ENCODE results near the gene PTS. TPM values are rescaled to one million over a fixed set of nuclear protein-coding genes. Genes with fewer than 3 reads are reported as not detected.

Gene PTS
- total RNA-seq, 1 experiment from 2014 or later = 48.6 TPM

- no peak overlapping the region for H2BK15ac ChIP-seq (ENCODE audit: low read depth, low read length)
- H3K4me2 ChIP-seq (ENCODE audit: insufficient read depth, insufficient read length, low read length) = peak overlapping the region; percentile 97
- H3K27ac ChIP-seq (ENCODE audit: insufficient read length, low read depth, low read length) = no peak overlapping the region
- Mint-ChIP-seq H3K4me1 (peaks cover 8 to 12% of the 10 kb centered on the region in 2 experiments), H3K4me3 (peak overlapping the region; percentile 83 to 89), H3K9me3 (no peaks in the 10 kb centered on the region; a peak in 1 of 5 replicates), H3K27me3 (ENCODE audit: low read depth) (peaks cover 19% of the 10 kb centered on the region), H3K27ac (peak overlapping the region in 2 of 3 experiments; percentile 24 to 77; a peak in 4 of 7 replicates), H3K36me3 (ENCODE audit: insufficient read depth in 1 of 3, low read depth in 3 of 3) (peaks cover 2 to 33% (median 22%) of the 10 kb centered on the region in 3 experiments; a peak in 5 of 7 replicates)
- no peak overlapping the region for H4K91ac ChIP-seq (ENCODE audit: insufficient read length, low read depth, low read length)
- DNase-seq = no peak
- H3K4ac ChIP-seq (ENCODE audit: low read depth, low read length) = no peak overlapping the region
- no peak overlapping the region for H4K5ac ChIP-seq (ENCODE audit: insufficient read length, low read depth, low read length)
- H3K27me3 ChIP-seq (ENCODE audit: insufficient read depth, low read length) = no peaks in the 10 kb centered on the region; the same call in 1 of the 2 replicates
- H3K14ac ChIP-seq (ENCODE audit: insufficient read depth, low read length) = no peak overlapping the region
- no peak overlapping the region for H4K8ac ChIP-seq (replicated peaks; ENCODE audit: insufficient read length, low read depth, low read length)
- no peak overlapping the region for H3K23ac ChIP-seq (ENCODE audit: insufficient read length, low read depth, low read length)
- no peak overlapping the region for H2BK120ac ChIP-seq (ENCODE audit: low read depth, low read length, poor library complexity, severe bottlenecking)
- H2AFZ ChIP-seq (ENCODE audit: low read length) = no peak overlapping the region
- no peak overlapping the region for H3T11ph ChIP-seq (ENCODE audit: low read length)
- no CpG with 5 or more reads among the region's 4 CpGs for WGBS (ENCODE audit: extremely low coverage, insufficient read length, low lambda C conversion rate)
- H3K56ac ChIP-seq (ENCODE audit: insufficient read length, low read depth, low read length) = no peak overlapping the region
- H3K18ac ChIP-seq (ENCODE audit: insufficient read length, low read depth, low read length) = no peak overlapping the region
- no peak for TF ChIP-seq CTCF (conservative IDR thresholded peaks at IDR 0.05)
- H3K9me3 ChIP-seq (ENCODE audit: control insufficient read depth, low read depth, low read length) = no peaks in the 10 kb centered on the region
- no peaks in the 10 kb centered on the region for H3K79me1 ChIP-seq (ENCODE audit: insufficient read depth, low read depth, low read length, poor library complexity, severe bottlenecking)
- H3K79me2 ChIP-seq (ENCODE audit: insufficient read depth, low read length) = no peaks in the 10 kb centered on the region; the same call in 1 of the 2 replicates
- no peak overlapping the region for H2BK20ac ChIP-seq (ENCODE audit: low read depth, low read length, poor library complexity, severe bottlenecking)
- no peak overlapping the region for H2AK5ac ChIP-seq (ENCODE audit: insufficient read length, low read length)
- no peak overlapping the region for H2BK5ac ChIP-seq (ENCODE audit: insufficient read length, low read length)
- H3K23me2 ChIP-seq (ENCODE audit: insufficient read length, low read depth, low read length, poor library complexity, severe bottlenecking) = peaks cover 8% of the 10 kb centered on the region
- no peaks in the 10 kb centered on the region for H4K20me1 ChIP-seq (ENCODE audit: control insufficient read depth, insufficient read depth, insufficient read length)
- H3K4me1 ChIP-seq (ENCODE audit: insufficient read depth, low read length) = no peaks in the 10 kb centered on the region; the same call in 1 of the 2 replicates
- H3K9ac ChIP-seq (ENCODE audit: extremely low read depth, insufficient read length, low read length) = no peak overlapping the region
- H2BK12ac ChIP-seq (ENCODE audit: insufficient read length, low read depth, low read length) = no peak overlapping the region
Observed at GRCh38 chr11:112227471-112227870, 1.2 kb downstream of the PTS start.

Measured in H9 (cell line).